HepG2 (cell line): ENCODE measurements around the gene AFG1L. TPM values are rescaled to one million over a fixed set of nuclear protein-coding genes. Genes with fewer than 3 reads are reported as not detected.
A peak's percentile ranks its signal among the peaks of the same experiment; 100 is the strongest.

Experiments used
- GABPA ChIP-seq, 2 experiments: IDR thresholded peaks; 2 replicates each; pipeline ENCODE4 v1.6.1; 2011 to 2016; ENCODE audit warnings: low read depth in 2 of 2, low read length in 1 of 2, missing biosample characterization in 1 of 2, missing genetic modification characterization in 1 of 2
- GLI4 ChIP-seq: sonication (generic); formaldehyde crosslinking; IDR thresholded peaks from 2 replicates; pipeline ENCODE4 v1.5.1; 2020; ENCODE audit warnings: missing genetic modification reagents, mild to moderate bottlenecking, moderate library complexity, borderline replicate concordance
- KLF15 ChIP-seq: sonication (generic); formaldehyde crosslinking; IDR thresholded peaks from 2 replicates; pipeline ENCODE4 v1.8.1; 2023; ENCODE audit warnings: borderline replicate concordance, mild to moderate bottlenecking, inconsistent platforms, missing genetic modification reagents, mixed read lengths
- MTA3 ChIP-seq: sonication (generic); formaldehyde crosslinking; IDR thresholded peaks from 2 replicates; pipeline ENCODE4 v1.4.0; 2020; ENCODE audit warnings: missing genetic modification reagents
- NR2C2 ChIP-seq: sonication (generic); formaldehyde crosslinking; IDR thresholded peaks from 2 replicates; pipeline ENCODE4 v1.4.0; 2020; ENCODE audit warnings: missing genetic modification reagents, mild to moderate bottlenecking, moderate library complexity, borderline replicate concordance
- PHF8 ChIP-seq: sonication (generic); formaldehyde crosslinking; IDR thresholded peaks from 2 replicates; pipeline ENCODE4 v1.5.0; 2020; ENCODE audit warnings: missing genetic modification reagents
- SIX1 ChIP-seq: sonication (generic); formaldehyde crosslinking; IDR thresholded peaks from 2 replicates; pipeline ENCODE4 v1.4.0; 2020; ENCODE audit warnings: missing genetic modification reagents, borderline replicate concordance
- SKI ChIP-seq: fragments of 450-650 bp; IDR thresholded peaks from one replicate; pipeline ENCODE4 v1.6.1; 2018; ENCODE audit warnings: mild to moderate bottlenecking; ENCODE audit not compliant: partially characterized antibody
- ZBTB21 ChIP-seq: sonication (generic); formaldehyde crosslinking; IDR thresholded peaks from 2 replicates; pipeline ENCODE4 v1.4.0; 2020; ENCODE audit warnings: missing genetic modification reagents
- ZFP36L2 ChIP-seq: sonication (generic); formaldehyde crosslinking; IDR thresholded peaks from 2 replicates; pipeline ENCODE4 v1.4.0; 2020; ENCODE audit warnings: missing genetic modification reagents
- ZNF207 ChIP-seq: fragments of 450-650 bp; IDR thresholded peaks from 2 replicates; pipeline ENCODE4 v1.6.1; 2016; ENCODE audit warnings: antibody characterized with exemption, borderline replicate concordance
- ZNF558 ChIP-seq: sonication (generic); formaldehyde crosslinking; IDR thresholded peaks from 2 replicates; pipeline ENCODE4 v1.9.0; 2022; ENCODE audit warnings: mild to moderate bottlenecking, missing genetic modification reagents, borderline replicate concordance
- ZNF570 ChIP-seq: sonication (generic); formaldehyde crosslinking; IDR thresholded peaks from 2 replicates; pipeline ENCODE4 v1.4.0; 2020; ENCODE audit warnings: mild to moderate bottlenecking, missing genetic modification reagents, borderline replicate concordance
- polyA plus RNA-seq, 8 experiments: library from polyadenylated mRNA; depleted of rRNA in 3 of 8; stranded (reverse) in 7 of 8; unstranded in 1 of 8; fragments of >200 nt; fragmentation: Illumina TruSeq in 4 of 8; extraction: Trizol in 4 of 8; gene quantifications; 2 replicates each; pipeline versions ENCODE4 v1.2.1 to v1.2.3, GENCODE V29; 2011 to 2016; ENCODE audit warnings: low read depth in 4 of 8, missing spikeins in 1 of 8, mixed read lengths in 1 of 8; ENCODE audit not compliant: insufficient read depth in 1 of 8
- total RNA-seq, 5 experiments: library from RNA; depleted of rRNA; stranded (reverse); fragments of >200 nt; fragmentation: Illumina TruSeq; extraction: Trizol; gene quantifications; 2 replicates each; pipeline ENCODE4 v1.2.3, GENCODE V29; 2016; ENCODE audit warnings: low read depth in 1 of 5
- TF ChIP-seq, protein P1 (sequence below): IDR thresholded peaks from 2 replicates; pipeline ENCODE4 v1.6.1; 2016; ENCODE audit warnings: low read depth, missing genetic modification reagents, missing compliant biosample characterization
- TF ChIP-seq, protein P2 (sequence below): IDR thresholded peaks from 2 replicates; pipeline ENCODE4 v1.6.1; 2012; ENCODE audit warnings: low read length, improper control_type of control experiment
- TF ChIP-seq, protein P3 (sequence below): IDR thresholded peaks from 2 replicates; pipeline ENCODE4 v1.6.1; 2016; ENCODE audit warnings: low read depth, borderline replicate concordance

AFG1L gene
- total and polyA plus RNA-seq, 2 of the 13 experiments (the other 11 are each of a cell fraction or from before 2014, with no cell fraction given): 3.1 to 14.0 TPM

DNA sequence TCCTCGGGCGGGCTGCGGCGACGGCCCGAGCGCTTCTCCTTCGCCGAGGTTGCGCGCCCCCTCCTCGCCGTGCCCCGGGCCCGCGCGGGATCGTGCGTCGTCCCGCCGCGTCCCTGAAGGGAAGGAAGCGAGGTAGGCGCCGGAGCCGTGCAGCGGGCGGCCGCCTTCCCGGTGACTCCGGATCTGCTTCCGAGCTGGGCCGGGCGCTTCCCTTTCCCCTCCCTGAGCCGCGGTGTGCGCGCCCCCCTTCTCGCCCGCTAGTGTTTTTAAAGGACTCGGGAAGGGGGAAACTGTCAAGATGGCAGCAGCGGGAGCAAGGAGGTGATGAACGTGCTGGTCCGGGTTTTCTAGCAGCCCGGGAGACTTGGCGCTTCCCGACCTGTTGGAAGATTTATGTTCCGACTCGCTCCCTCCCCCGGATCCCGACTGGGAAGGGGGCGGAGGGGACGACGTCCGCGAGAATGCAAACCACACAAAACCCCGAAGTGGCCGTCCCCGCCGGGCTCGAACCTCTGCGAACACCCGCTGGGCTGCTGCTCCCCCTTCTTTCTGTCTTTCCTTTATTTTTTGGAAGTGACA lies 265.1 kb downstream of the AFG1L start (continued):
- no peak for TF ChIP-seq ZNF558 (CRISPR knock-in tag)
- TF ChIP-seq MTA3 (CRISPR knock-in tag): no peak
- TF ChIP-seq, protein P1, sequence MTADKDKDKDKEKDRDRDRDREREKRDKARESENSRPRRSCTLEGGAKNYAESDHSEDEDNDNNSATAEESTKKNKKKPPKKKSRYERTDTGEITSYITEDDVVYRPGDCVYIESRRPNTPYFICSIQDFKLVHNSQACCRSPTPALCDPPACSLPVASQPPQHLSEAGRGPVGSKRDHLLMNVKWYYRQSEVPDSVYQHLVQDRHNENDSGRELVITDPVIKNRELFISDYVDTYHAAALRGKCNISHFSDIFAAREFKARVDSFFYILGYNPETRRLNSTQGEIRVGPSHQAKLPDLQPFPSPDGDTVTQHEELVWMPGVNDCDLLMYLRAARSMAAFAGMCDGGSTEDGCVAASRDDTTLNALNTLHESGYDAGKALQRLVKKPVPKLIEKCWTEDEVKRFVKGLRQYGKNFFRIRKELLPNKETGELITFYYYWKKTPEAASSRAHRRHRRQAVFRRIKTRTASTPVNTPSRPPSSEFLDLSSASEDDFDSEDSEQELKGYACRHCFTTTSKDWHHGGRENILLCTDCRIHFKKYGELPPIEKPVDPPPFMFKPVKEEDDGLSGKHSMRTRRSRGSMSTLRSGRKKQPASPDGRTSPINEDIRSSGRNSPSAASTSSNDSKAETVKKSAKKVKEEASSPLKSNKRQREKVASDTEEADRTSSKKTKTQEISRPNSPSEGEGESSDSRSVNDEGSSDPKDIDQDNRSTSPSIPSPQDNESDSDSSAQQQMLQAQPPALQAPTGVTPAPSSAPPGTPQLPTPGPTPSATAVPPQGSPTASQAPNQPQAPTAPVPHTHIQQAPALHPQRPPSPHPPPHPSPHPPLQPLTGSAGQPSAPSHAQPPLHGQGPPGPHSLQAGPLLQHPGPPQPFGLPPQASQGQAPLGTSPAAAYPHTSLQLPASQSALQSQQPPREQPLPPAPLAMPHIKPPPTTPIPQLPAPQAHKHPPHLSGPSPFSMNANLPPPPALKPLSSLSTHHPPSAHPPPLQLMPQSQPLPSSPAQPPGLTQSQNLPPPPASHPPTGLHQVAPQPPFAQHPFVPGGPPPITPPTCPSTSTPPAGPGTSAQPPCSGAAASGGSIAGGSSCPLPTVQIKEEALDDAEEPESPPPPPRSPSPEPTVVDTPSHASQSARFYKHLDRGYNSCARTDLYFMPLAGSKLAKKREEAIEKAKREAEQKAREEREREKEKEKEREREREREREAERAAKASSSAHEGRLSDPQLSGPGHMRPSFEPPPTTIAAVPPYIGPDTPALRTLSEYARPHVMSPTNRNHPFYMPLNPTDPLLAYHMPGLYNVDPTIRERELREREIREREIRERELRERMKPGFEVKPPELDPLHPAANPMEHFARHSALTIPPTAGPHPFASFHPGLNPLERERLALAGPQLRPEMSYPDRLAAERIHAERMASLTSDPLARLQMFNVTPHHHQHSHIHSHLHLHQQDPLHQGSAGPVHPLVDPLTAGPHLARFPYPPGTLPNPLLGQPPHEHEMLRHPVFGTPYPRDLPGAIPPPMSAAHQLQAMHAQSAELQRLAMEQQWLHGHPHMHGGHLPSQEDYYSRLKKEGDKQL: no peak
- no peak for TF ChIP-seq ZNF207
- no peak; the same call in 1 of the 2 replicates for TF ChIP-seq GLI4 (CRISPR knock-in tag)
- TF ChIP-seq GABPA (IDR thresholded peaks at IDR 0.05; ENCODE audit: low read depth, low read length): peak; percentile 20; the same call in 1 of the 2 replicates
- TF ChIP-seq GABPA (CRISPR knock-in tag; IDR thresholded peaks at IDR 0.05; ENCODE audit: low read depth): 0 out of 2 replicates have a peak, but pooled peaks have one; percentile 18
- TF ChIP-seq SKI: no peak
- 0 out of 2 replicates have a peak, but pooled peaks have one; percentile 33 for TF ChIP-seq NR2C2 (CRISPR knock-in tag)
- no peak for TF ChIP-seq ZNF570
- no peak for TF ChIP-seq PHF8 (CRISPR knock-in tag)
- TF ChIP-seq, protein P2, sequence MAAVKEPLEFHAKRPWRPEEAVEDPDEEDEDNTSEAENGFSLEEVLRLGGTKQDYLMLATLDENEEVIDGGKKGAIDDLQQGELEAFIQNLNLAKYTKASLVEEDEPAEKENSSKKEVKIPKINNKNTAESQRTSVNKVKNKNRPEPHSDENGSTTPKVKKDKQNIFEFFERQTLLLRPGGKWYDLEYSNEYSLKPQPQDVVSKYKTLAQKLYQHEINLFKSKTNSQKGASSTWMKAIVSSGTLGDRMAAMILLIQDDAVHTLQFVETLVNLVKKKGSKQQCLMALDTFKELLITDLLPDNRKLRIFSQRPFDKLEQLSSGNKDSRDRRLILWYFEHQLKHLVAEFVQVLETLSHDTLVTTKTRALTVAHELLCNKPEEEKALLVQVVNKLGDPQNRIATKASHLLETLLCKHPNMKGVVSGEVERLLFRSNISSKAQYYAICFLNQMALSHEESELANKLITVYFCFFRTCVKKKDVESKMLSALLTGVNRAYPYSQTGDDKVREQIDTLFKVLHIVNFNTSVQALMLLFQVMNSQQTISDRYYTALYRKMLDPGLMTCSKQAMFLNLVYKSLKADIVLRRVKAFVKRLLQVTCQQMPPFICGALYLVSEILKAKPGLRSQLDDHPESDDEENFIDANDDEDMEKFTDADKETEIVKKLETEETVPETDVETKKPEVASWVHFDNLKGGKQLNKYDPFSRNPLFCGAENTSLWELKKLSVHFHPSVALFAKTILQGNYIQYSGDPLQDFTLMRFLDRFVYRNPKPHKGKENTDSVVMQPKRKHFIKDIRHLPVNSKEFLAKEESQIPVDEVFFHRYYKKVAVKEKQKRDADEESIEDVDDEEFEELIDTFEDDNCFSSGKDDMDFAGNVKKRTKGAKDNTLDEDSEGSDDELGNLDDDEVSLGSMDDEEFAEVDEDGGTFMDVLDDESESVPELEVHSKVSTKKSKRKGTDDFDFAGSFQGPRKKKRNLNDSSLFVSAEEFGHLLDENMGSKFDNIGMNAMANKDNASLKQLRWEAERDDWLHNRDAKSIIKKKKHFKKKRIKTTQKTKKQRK: no peak
- TF ChIP-seq, protein P3, sequence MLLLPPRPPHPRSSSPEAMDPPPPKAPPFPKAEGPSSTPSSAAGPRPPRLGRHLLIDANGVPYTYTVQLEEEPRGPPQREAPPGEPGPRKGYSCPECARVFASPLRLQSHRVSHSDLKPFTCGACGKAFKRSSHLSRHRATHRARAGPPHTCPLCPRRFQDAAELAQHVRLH (CRISPR knock-in tag): no peak
- no peak; the same call in 1 of the 2 replicates for TF ChIP-seq KLF15 (CRISPR knock-in tag)
- no peak for TF ChIP-seq ZBTB21 (CRISPR knock-in tag)
- no peak for TF ChIP-seq SIX1 (CRISPR knock-in tag)
- no peak for TF ChIP-seq ZFP36L2 (CRISPR knock-in tag)
